HCT116 (cell line): ENCODE results near the gene ZC3H12C. TPM values are rescaled to one million over a fixed set of nuclear protein-coding genes. Genes with fewer than 3 reads are reported as not detected.

ENCODE experiments used
- ATAC-seq: fragments of 200-7000 bp; cut with Tn5 transposase; 2 replicates; pipeline ENCODE4 v1.9.1; 2020; ENCODE audit warnings: mild to moderate bottlenecking, moderate library complexity
- BruUV-seq: library from RNA; stranded (reverse); fragments of 400-500 nt; replicated peaks from 2 replicates; lab custom pipeline; 2021; lab: Mats Ljungman, UMichigan
- CTCF ChIA-PET: fragments of 300-600 bp; sonication (Branson Sonifier 250); formaldehyde crosslinking; loops from one replicate; lab custom pipeline; 2021; ENCODE audit warnings: antibody characterized with exemption; lab: Charles Lee
- POLR2A ChIA-PET: fragments of 300-600, 350-600 bp; sonication (Branson Sonifier 250); formaldehyde crosslinking; loops from one replicate; lab custom pipeline; 2021; ENCODE audit warnings: antibody characterized with exemption; lab: Charles Lee
- RAD21 ChIA-PET, 2 experiments: fragments of 300-600 bp; sonication (Branson Sonifier 250); formaldehyde crosslinking; loops; one replicate each; lab custom pipeline; 2023; ENCODE audit warnings: low total read pairs in 2 of 2; ENCODE audit not compliant: uncharacterized antibody in 2 of 2, unreplicated experiment in 2 of 2, low non-redundant PET in 1 of 2; lab: Charles Lee
- DNase-seq: peaks from one replicate; pipeline ENCODE4 v3.0.0-alpha.2; 2010; ENCODE audit warnings: low read depth, low spot score
- H2AFZ ChIP-seq: fragments of 200-600 bp; shearing (Covaris generic), sonication (generic); 2 replicates; pipeline ENCODE4 v1.6.1; 2017; ENCODE audit warnings: low read depth, mixed run types, mixed read lengths, antibody characterized with exemption, low read length; ENCODE audit not compliant: poor library complexity, severe bottlenecking
- H3K27ac ChIP-seq: 2 replicates; pipeline ENCODE4 v1.5.1; 2012; ENCODE audit warnings: low read depth, low read length
- H3K27me3 ChIP-seq: fragments of 200-600 bp; sonication (generic); 2 replicates; pipeline ENCODE4 v1.6.1; 2016; ENCODE audit warnings: mixed run types, low read length, mixed read lengths; ENCODE audit not compliant: insufficient read depth
- H3K36me3 ChIP-seq, 2 experiments: fragments of 200-500 bp in 1 of 2; fragments of 200-600 bp in 1 of 2; sonication (Bioruptor generic) in 1 of 2; sonication (generic) in 1 of 2; 2 replicates each; pipeline versions ENCODE4 v1.5.1 to v1.6.1; 2014 to 2016; ENCODE audit warnings: low read length in 2 of 2, inconsistent platforms in 1 of 2, mixed read lengths in 1 of 2, mixed run types in 1 of 2; ENCODE audit not compliant: insufficient read depth in 2 of 2, control insufficient read depth in 1 of 2
- H3K4me1 ChIP-seq, 2 experiments: fragments of 200-600 bp in 1 of 2; sonication (generic) in 1 of 2; 2 replicates each; pipeline versions ENCODE4 v1.5.1 to v1.6.1; 2012 to 2017; ENCODE audit warnings: low read length in 2 of 2, inconsistent platforms in 1 of 2, mild to moderate bottlenecking in 1 of 2, mixed read lengths in 1 of 2, mixed run types in 1 of 2, moderate library complexity in 1 of 2; ENCODE audit not compliant: insufficient read depth in 2 of 2, control insufficient read depth in 1 of 2
- H3K4me2 ChIP-seq: fragments of 200-600 bp; sonication (generic); 2 replicates; pipeline ENCODE4 v1.6.1; 2017; ENCODE audit warnings: mixed run types, low read length, mixed read lengths
- H3K4me3 ChIP-seq, 2 experiments: fragments of 200-600 bp in 1 of 2; sonication (generic) in 1 of 2; replicated peaks in 1 of 2; 2 replicates each; pipeline ENCODE4 v1.5.1; 2011 to 2016; ENCODE audit warnings: low read length in 2 of 2, control low read depth in 1 of 2, low read depth in 1 of 2, mild to moderate bottlenecking in 1 of 2, mixed read lengths in 1 of 2, mixed run types in 1 of 2
- H3K79me2 ChIP-seq: fragments of 200-600 bp; sonication (generic); 2 replicates; pipeline ENCODE4 v1.6.1; 2017; ENCODE audit warnings: mild to moderate bottlenecking, mixed run types, low read length, moderate library complexity, mixed read lengths; ENCODE audit not compliant: insufficient read depth
- H3K9ac ChIP-seq: fragments of 200-600 bp; sonication (generic); 2 replicates; pipeline ENCODE4 v1.6.1; 2016; ENCODE audit warnings: low read length, mixed read lengths
- H3K9me2 ChIP-seq: fragments of 200-600 bp; sonication (generic), shearing (Covaris generic); 2 replicates; pipeline ENCODE4 v1.6.1; 2017; ENCODE audit warnings: mixed run types, mild to moderate bottlenecking, moderate library complexity; ENCODE audit not compliant: insufficient read depth
- H3K9me3 ChIP-seq, 2 experiments: fragments of 200-500 bp in 1 of 2; fragments of 200-600 bp in 1 of 2; sonication (Bioruptor generic) in 1 of 2; sonication (generic) in 1 of 2; 2 replicates each; pipeline ENCODE4 v1.6.1; 2014 to 2017; ENCODE audit warnings: low read length in 2 of 2, mixed read lengths in 2 of 2, inconsistent platforms in 1 of 2, low read depth in 1 of 2, mild to moderate bottlenecking in 1 of 2, mixed run types in 1 of 2, moderate library complexity in 1 of 2; ENCODE audit not compliant: control insufficient read depth in 1 of 2, insufficient read depth in 1 of 2
- H4K20me1 ChIP-seq: fragments of 200-600 bp; sonication (generic), shearing (Covaris generic); 2 replicates; pipeline ENCODE4 v1.6.1; 2017; ENCODE audit warnings: mixed run types, mild to moderate bottlenecking, moderate library complexity; ENCODE audit not compliant: insufficient read depth
- CEBPB ChIP-seq: IDR thresholded peaks from 2 replicates; pipeline ENCODE4 v1.6.1; 2012; ENCODE audit warnings: low read depth
- EGR1 ChIP-seq: IDR thresholded peaks from 2 replicates; pipeline ENCODE4 v1.6.1; 2012; ENCODE audit warnings: low read depth
- EZH2phosphoT487 ChIP-seq: fragments of 200-600 bp; IDR thresholded peaks from 2 replicates; pipeline ENCODE4 v1.6.1; 2018; ENCODE audit warnings: antibody characterized with exemption, borderline replicate concordance
- JUND ChIP-seq: IDR thresholded peaks from 2 replicates; pipeline ENCODE4 v1.6.1; 2012
- SIN3A ChIP-seq: IDR thresholded peaks from 2 replicates; pipeline ENCODE4 v1.6.1; 2012; ENCODE audit warnings: low read depth
- SP1 ChIP-seq: IDR thresholded peaks from 2 replicates; pipeline ENCODE4 v1.6.1; 2012; ENCODE audit warnings: low read depth
- SRF ChIP-seq: IDR thresholded peaks from 2 replicates; pipeline ENCODE4 v1.6.1; 2012; ENCODE audit warnings: low read depth
- TCF7L2 ChIP-seq: IDR thresholded peaks from 2 replicates; pipeline ENCODE4 v1.7.0; 2011; ENCODE audit warnings: borderline replicate concordance, inconsistent platforms; ENCODE audit not compliant: insufficient read depth, insufficient read length; ENCODE audit errors: extremely low read depth
- ZFX ChIP-seq: fragments of 450-650 bp; IDR thresholded peaks from 2 replicates; pipeline ENCODE4 v1.6.1; 2017
- ZNF274 ChIP-seq: fragments of 200-500 bp; sonication (Bioruptor generic); IDR thresholded peaks from 2 replicates; pipeline ENCODE4 v1.6.1; 2014; ENCODE audit warnings: mild to moderate bottlenecking, low read depth, low read length, inconsistent platforms
- intact Hi-C: fragments of 100-400 bp; cut with micrococcal nuclease; formaldehyde crosslinking; loops from 2 replicates; pipeline ENCODE4 v1.10.0; 2022
- total RNA-seq: library from RNA; stranded (reverse); gene quantifications from one replicate; pipeline ENCODE4 v1.2.1, GENCODE V29; 2021; ENCODE audit not compliant: unreplicated experiment
- TF ChIP-seq, protein P1 (sequence below): IDR thresholded peaks from 2 replicates; pipeline ENCODE4 v1.6.1; 2011; ENCODE audit warnings: mild to moderate bottlenecking, low read length, moderate library complexity; ENCODE audit not compliant: insufficient replicate concordance; ENCODE audit errors: extremely low read depth

The ZC3H12C gene
- total RNA-seq, 1 experiment from 2014 or later, result 10.2 TPM

DNA sequence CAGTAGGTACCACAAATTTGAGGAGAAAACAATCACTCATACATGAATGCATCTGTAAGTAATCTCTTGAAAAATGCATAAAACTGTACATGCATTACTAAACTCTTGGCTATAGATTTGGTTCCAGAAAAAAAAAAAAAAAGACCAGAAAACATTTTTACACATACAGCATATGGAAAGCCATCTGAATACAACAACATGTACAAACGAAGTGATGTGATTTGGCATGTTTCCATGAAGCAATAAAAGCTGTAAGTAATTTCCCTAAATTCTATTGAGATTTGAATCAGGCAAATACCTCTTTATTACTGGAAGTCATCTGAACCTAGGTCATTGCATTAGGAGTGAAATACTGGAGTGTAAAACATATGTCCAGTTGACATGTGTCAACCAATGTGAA lies 31.9 kb upstream of the ZC3H12C start (continued):
- TF ChIP-seq, protein P1, sequence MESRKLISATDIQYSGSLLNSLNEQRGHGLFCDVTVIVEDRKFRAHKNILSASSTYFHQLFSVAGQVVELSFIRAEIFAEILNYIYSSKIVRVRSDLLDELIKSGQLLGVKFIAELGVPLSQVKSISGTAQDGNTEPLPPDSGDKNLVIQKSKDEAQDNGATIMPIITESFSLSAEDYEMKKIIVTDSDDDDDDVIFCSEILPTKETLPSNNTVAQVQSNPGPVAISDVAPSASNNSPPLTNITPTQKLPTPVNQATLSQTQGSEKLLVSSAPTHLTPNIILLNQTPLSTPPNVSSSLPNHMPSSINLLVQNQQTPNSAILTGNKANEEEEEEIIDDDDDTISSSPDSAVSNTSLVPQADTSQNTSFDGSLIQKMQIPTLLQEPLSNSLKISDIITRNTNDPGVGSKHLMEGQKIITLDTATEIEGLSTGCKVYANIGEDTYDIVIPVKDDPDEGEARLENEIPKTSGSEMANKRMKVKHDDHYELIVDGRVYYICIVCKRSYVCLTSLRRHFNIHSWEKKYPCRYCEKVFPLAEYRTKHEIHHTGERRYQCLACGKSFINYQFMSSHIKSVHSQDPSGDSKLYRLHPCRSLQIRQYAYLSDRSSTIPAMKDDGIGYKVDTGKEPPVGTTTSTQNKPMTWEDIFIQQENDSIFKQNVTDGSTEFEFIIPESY, result no peak
- TF ChIP-seq SRF (no peak), SIN3A (no peak), EZH2phosphoT487 (no peak)

GRCh38 chr11:110062247-110062646 lies 30.9 kb upstream of the ZC3H12C start:
- Histone ChIP-seq H3K4me2 (no peak overlapping the region), H3K36me3 (no peaks in the 10 kb centered on the region), H3K9ac (no peak overlapping the region), H3K27me3 (no peaks in the 10 kb centered on the region), H2AFZ (no peak overlapping the region), H3K4me3 (no peak overlapping the region), H3K4me1 (peaks cover 0 to 7% of the 10 kb centered on the region in 2 experiments; a peak in 1 of 4 replicates), H3K9me3 (no peaks in the 10 kb centered on the region), H3K9me2 (no peaks in the 10 kb centered on the region), H3K79me2 (no peaks in the 10 kb centered on the region), H4K20me1 (no peaks in the 10 kb centered on the region), H3K27ac (no peak overlapping the region)
- ATAC-seq, result no peak
- ChIA-PET POLR2A (no interaction called here), CTCF (no interaction called here), RAD21 (no interaction called here)
- intact Hi-C loops, result no loop called here
- TF ChIP-seq SIN3A (no peak), TCF7L2 (no peak), ZFX (no peak), JUND (no peak), SP1 (no peak), EGR1 (no peak), CEBPB (no peak), ZNF274 (no peak)
- BruUV-seq, result no TSS peak
- DNase-seq, result no peak
